Neural cell (in vitro differentiated cells): ENCODE data around the gene RENBP. TPM values are rescaled to one million over a fixed set of nuclear protein-coding genes. Genes with fewer than 3 reads are reported as not detected.

Source experiments
- H2AFZ ChIP-seq: fragments of 200-600, 300-800 bp; sonication (generic), shearing (Covaris generic); 2 replicates; pipeline ENCODE4 v1.6.0; 2014; ENCODE audit warnings: low read depth, mild to moderate bottlenecking, antibody characterized with exemption, low read length, moderate library complexity
- H3F3A ChIP-seq: fragments of 200-600 bp; shearing (Covaris generic); 2 replicates; pipeline ENCODE4 v1.6.1; 2016; ENCODE audit warnings: mild to moderate bottlenecking, moderate library complexity, mixed read lengths, antibody characterized with exemption, low read length; ENCODE audit not compliant: insufficient read depth, poor library complexity, severe bottlenecking
- H3K27ac ChIP-seq: fragments of 200-600, 300-800 bp; sonication (generic), shearing (Covaris generic); 2 replicates; pipeline ENCODE4 v1.5.1; 2014; ENCODE audit warnings: mild to moderate bottlenecking, low read length, moderate library complexity
- H3K27me3 ChIP-seq: fragments of 300-800, 200-600 bp; sonication (generic), shearing (Covaris generic); 2 replicates; pipeline ENCODE4 v1.6.0; 2014; ENCODE audit warnings: mild to moderate bottlenecking, low read depth, low read length, moderate library complexity; ENCODE audit not compliant: insufficient read depth
- H3K36me3 ChIP-seq: fragments of 300-800, 200-600 bp; sonication (generic), shearing (Covaris generic); 2 replicates; pipeline ENCODE4 v1.5.1; 2014; ENCODE audit warnings: mild to moderate bottlenecking, antibody characterized with exemption, low read length, moderate library complexity; ENCODE audit not compliant: insufficient read depth
- H3K4me2 ChIP-seq: fragments of 300-800, 200-600 bp; sonication (generic), shearing (Covaris generic); 2 replicates; pipeline ENCODE4 v1.6.0; 2014; ENCODE audit warnings: mild to moderate bottlenecking, low read length
- H3K4me3 ChIP-seq: fragments of 300-800, 200-600 bp; sonication (generic), shearing (Covaris generic); 2 replicates; pipeline ENCODE4 v1.5.1; 2014; ENCODE audit warnings: mild to moderate bottlenecking, low read length, moderate library complexity
- H3K79me2 ChIP-seq: fragments of 200-600 bp; shearing (Covaris generic); replicated peaks from 2 replicates; pipeline ENCODE4 v1.6.0; 2014; ENCODE audit warnings: mild to moderate bottlenecking, low read length, moderate library complexity; ENCODE audit not compliant: insufficient read depth
- H3K9ac ChIP-seq: fragments of 300-800, 200-600 bp; sonication (generic), shearing (Covaris generic); 2 replicates; pipeline ENCODE4 v1.6.1; 2016; ENCODE audit warnings: mild to moderate bottlenecking, low read length, mixed read lengths
- H3K9me2 ChIP-seq: fragments of 200-600 bp; shearing (Covaris generic); 2 replicates; pipeline ENCODE4 v1.6.1; 2016; ENCODE audit warnings: mild to moderate bottlenecking, low read length, mixed read lengths; ENCODE audit not compliant: insufficient read depth
- H3K9me3 ChIP-seq: fragments of 200-600, 300-800 bp; sonication (generic), shearing (Covaris generic); 2 replicates; pipeline ENCODE4 v1.6.1; 2016; ENCODE audit warnings: mild to moderate bottlenecking, mixed run types, low read length, moderate library complexity, mixed read lengths
- H4K20me1 ChIP-seq: fragments of 200-600 bp; shearing (Covaris generic); 2 replicates; pipeline ENCODE4 v1.6.1; 2016; ENCODE audit warnings: mild to moderate bottlenecking, mixed run types; ENCODE audit not compliant: insufficient read depth
- CTCF ChIP-seq: fragments of 450-650 bp; IDR thresholded peaks from 2 replicates; pipeline ENCODE4 v1.5.1; 2014; ENCODE audit warnings: antibody characterized with exemption, mild to moderate bottlenecking, moderate library complexity; ENCODE audit not compliant: poor library complexity, severe bottlenecking
- EP300 ChIP-seq: fragments of 450-650 bp; conservative IDR thresholded peaks from 2 replicates; pipeline ENCODE4 v1.6.1; 2014; ENCODE audit warnings: antibody characterized with exemption, mild to moderate bottlenecking, moderate library complexity; ENCODE audit not compliant: poor library complexity, severe bottlenecking
- EZH2 ChIP-seq: fragments of 200-600, 300-800 bp; shearing (Covaris generic), sonication (generic); IDR thresholded peaks from 2 replicates; pipeline ENCODE4 v1.6.1; 2014; ENCODE audit warnings: antibody characterized with exemption, low read length, borderline replicate concordance, mild to moderate bottlenecking; ENCODE audit not compliant: insufficient read depth, poor library complexity, severe bottlenecking
- MXI1 ChIP-seq: fragments of 450-650 bp; conservative IDR thresholded peaks from 2 replicates; pipeline ENCODE4 v1.6.1; 2014; ENCODE audit warnings: antibody characterized with exemption, mild to moderate bottlenecking; ENCODE audit not compliant: poor library complexity, severe bottlenecking
- POLR2AphosphoS5 ChIP-seq: IDR thresholded peaks from 2 replicates; pipeline ENCODE4 v1.6.1; 2012
- RAD21 ChIP-seq: fragments of 450-650 bp; conservative IDR thresholded peaks from 2 replicates; pipeline ENCODE4 v1.6.1; 2014; ENCODE audit warnings: antibody characterized with exemption, mild to moderate bottlenecking, moderate library complexity
- REST ChIP-seq: IDR thresholded peaks from 2 replicates; pipeline ENCODE4 v1.6.1; 2012; ENCODE audit warnings: borderline replicate concordance
- SMC3 ChIP-seq: fragments of 450-650 bp; conservative IDR thresholded peaks from 2 replicates; pipeline ENCODE4 v1.6.1; 2014; ENCODE audit warnings: antibody characterized with exemption, mild to moderate bottlenecking, moderate library complexity; ENCODE audit not compliant: poor library complexity
- TAF1 ChIP-seq: IDR thresholded peaks from 2 replicates; pipeline ENCODE4 v1.6.1; 2012; ENCODE audit warnings: low read depth
- polyA plus RNA-seq: library from polyadenylated mRNA; depleted of rRNA; stranded (reverse); fragments of >200 nt; gene quantifications from 2 replicates; pipeline ENCODE4 v1.2.3, GENCODE V29; 2014

RENBP gene
- polyA plus RNA-seq, 1 donor from 2014 or later, result 0.89 TPM

- Histone ChIP-seq H3K9me2 (no peaks in the 10 kb centered on the region), H3K4me3 (no peak overlapping the region), H3K36me3 (no peaks in the 10 kb centered on the region), H3K9ac (no peak overlapping the region), H3K4me2 (no peak overlapping the region), H3K27ac (no peak overlapping the region), H2AFZ (no peak overlapping the region), H3K79me2 (no peaks in the 10 kb centered on the region), H3F3A (no peaks in the 10 kb centered on the region), H4K20me1 (no peaks in the 10 kb centered on the region), H3K9me3 (no peaks in the 10 kb centered on the region), H3K27me3 (no peaks in the 10 kb centered on the region)
- no peak for TF ChIP-seq MXI1
- TF ChIP-seq EZH2, result no peak
- TF ChIP-seq POLR2AphosphoS5, result no peak
- no peak for TF ChIP-seq RAD21
- no peak for TF ChIP-seq SMC3
- no peak for TF ChIP-seq REST
These were observed 34.5 kb downstream of the RENBP start for GRCh38 chrX:153909980-153910360.

- H3K27ac ChIP-seq, result no peak overlapping the region
- no peak overlapping the region for H3K4me3 ChIP-seq
- H3K36me3 ChIP-seq, result no peaks in the 10 kb centered on the region
These were observed 35.1 kb downstream of the RENBP start for GRCh38 chrX:153909024-153909979.

More at GRCh38 chrX:153909024-153909979, 35.1 kb downstream of the RENBP start:
- Histone ChIP-seq H3K27me3 (no peaks in the 10 kb centered on the region), H4K20me1 (no peaks in the 10 kb centered on the region), H2AFZ (no peak overlapping the region), H3K9ac (no peak overlapping the region), H3K9me2 (no peaks in the 10 kb centered on the region), H3K79me2 (no peaks in the 10 kb centered on the region), H3K9me3 (no peaks in the 10 kb centered on the region), H3F3A (no peaks in the 10 kb centered on the region), H3K4me2 (no peak overlapping the region)
- TF ChIP-seq EZH2, result no peak
- no peak for TF ChIP-seq POLR2AphosphoS5
- TF ChIP-seq CTCF, result no peak
- no peak for TF ChIP-seq REST
- TF ChIP-seq RAD21, result no peak
- no peak for TF ChIP-seq TAF1
- no peak for TF ChIP-seq EP300
- TF ChIP-seq SMC3, result no peak
- no peak for TF ChIP-seq MXI1
